Pons (tissue), 1 donor: ENCODE results near the gene ARL4A.

ENCODE experiments used
- DNase-seq: peaks from one replicate; pipeline ENCODE4 v3.0.0-alpha.2; 2016; ENCODE audit warnings: low spot score

ARL4A gene

GRCh38 chr7:12703881-12704280 lies 16.4 kb downstream of the ARL4A start:
- no peak for DNase-seq

DNA sequence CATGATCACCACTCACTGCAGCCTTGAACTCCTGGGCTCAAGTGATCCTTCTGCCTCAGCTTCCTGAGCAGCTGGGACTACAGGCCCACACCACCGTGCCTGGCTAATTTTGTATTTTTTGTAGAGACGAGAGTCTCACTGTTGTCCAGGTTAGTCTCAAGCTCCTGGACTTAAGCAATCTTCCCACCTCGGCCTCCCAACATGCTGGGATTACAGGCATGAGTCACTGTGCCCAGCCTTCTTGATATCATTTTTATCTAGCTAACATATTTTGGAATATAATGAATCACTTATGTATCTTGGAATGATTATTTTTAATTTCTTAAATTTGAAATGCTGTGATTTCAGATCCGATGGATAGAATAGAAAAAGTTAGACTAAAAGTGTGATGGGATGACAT lies 18.4 kb downstream of the ARL4A start:
- DNase-seq = no peak

- no peak for DNase-seq
Measured at GRCh38 chr7:12706900-12707536, 19.6 kb downstream of the ARL4A start.

- DNase-seq = no peak
Measured at GRCh38 chr7:12708314-12708713, 20.9 kb downstream of the ARL4A start.

GRCh38 chr7:12709726-12710502 lies 22.5 kb downstream of the ARL4A start:
- no peak for DNase-seq

- no peak for DNase-seq
Measured at GRCh38 chr7:12711124-12711523, 23.7 kb downstream of the ARL4A start.

- no peak for DNase-seq
Measured at GRCh38 chr7:12712236-12712635, 24.8 kb downstream of the ARL4A start.

DNA sequence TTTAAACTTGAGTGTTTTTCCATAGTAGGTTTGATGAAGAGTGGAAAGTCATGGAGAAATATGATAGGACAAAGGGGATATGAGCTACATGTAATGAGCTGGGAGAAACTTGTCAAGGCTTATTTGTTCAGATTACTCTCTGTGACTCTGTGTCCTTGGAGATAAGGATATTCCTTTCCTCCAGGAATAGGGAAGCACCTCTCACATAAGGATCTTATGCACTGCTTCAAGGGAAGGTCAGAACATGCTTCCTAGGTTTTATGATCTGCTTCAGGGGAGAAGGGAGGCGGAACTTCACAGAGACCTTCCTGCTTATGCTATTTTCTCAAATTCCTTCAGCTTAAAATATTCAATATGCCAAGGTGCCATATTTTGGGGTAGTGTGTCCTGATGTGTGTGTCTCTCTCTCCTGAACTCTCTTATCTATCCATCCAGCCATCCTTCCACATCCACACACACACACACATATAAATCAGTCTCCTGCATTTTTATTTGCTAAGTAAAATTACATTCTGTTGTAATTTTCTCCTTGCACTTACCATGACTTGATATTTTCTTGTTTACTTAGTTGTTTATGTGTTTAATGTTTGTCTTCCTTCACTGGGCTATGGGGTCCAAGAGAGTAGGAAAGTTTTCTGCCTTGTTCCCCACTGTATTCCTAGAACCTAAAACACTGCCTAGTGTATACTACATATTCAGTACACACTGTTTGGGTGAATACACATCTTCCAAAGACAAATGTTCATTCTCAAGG lies 26.4 kb downstream of the ARL4A start:
- DNase-seq = no peak

- no peak for DNase-seq
Measured at GRCh38 chr7:12714379-12714737, 26.9 kb downstream of the ARL4A start.

- DNase-seq = peak; percentile 66
Measured at GRCh38 chr7:12715372-12716133, 28.1 kb downstream of the ARL4A start.

- DNase-seq = no peak
Measured at GRCh38 chr7:12716134-12716681, 28.8 kb downstream of the ARL4A start.

DNA sequence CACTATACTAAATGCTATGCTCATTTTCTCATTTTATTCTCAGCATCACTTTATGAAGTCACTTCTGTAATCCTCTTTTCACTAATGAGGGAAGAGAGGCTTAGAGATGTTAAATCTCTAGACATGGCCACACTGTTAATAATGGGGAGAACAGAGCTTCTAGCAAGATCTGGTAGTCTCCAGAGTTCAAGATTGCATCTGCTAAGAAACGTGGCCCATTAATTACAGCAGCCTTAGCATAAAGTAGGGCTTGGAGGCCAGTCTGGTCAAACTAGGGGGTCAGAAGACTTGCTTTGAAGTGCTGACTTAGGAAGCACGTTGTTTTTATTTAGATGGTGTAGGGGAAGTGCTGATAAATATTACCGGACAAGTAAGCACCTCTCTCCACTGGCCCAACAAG lies 29.3 kb downstream of the ARL4A start:
- no peak for DNase-seq

DNA sequence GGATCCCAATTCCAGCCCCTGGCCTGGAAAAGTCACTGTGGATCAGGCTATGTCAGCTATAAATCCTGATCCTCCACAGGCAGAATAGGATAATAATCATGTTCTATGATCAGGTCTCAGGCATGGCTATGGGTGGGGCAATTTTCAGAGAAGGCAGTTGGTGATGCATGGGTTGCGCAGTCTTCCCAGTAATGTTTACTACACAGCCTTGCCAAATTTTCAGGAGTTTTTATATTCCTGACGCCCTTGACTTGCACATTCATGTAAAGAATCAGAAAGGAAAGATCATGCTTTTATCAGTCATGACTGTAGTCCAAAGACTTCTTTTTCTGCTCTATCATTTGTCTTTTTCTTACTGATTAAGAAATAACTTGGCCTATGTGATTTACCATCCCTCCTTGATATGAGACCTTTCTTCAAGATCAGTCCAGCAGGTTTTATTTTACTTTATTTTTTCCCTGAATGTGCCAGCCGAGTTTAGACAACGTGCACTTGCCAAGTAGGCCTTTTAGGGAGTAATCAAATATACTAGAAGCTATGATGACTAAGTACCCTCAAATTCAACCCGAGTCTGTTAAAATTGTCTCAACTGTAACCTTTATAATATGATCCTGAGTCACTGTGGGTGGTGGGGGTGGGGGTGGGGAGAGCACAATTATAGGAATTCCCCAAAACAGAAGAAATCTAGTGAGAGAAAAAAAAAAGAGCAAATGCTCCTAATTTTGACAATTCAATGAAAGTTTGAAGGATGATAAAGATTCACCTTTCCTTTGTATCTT lies 31.9 kb downstream of the ARL4A start:
- no peak for DNase-seq

- DNase-seq = no peak
Measured at GRCh38 chr7:12719981-12720865, 32.8 kb downstream of the ARL4A start.

GRCh38 chr7:12721286-12721830 lies 33.9 kb downstream of the ARL4A start:
- no peak for DNase-seq

GRCh38 chr7:12722136-12722535 lies 34.7 kb downstream of the ARL4A start:
- DNase-seq = no peak

DNA sequence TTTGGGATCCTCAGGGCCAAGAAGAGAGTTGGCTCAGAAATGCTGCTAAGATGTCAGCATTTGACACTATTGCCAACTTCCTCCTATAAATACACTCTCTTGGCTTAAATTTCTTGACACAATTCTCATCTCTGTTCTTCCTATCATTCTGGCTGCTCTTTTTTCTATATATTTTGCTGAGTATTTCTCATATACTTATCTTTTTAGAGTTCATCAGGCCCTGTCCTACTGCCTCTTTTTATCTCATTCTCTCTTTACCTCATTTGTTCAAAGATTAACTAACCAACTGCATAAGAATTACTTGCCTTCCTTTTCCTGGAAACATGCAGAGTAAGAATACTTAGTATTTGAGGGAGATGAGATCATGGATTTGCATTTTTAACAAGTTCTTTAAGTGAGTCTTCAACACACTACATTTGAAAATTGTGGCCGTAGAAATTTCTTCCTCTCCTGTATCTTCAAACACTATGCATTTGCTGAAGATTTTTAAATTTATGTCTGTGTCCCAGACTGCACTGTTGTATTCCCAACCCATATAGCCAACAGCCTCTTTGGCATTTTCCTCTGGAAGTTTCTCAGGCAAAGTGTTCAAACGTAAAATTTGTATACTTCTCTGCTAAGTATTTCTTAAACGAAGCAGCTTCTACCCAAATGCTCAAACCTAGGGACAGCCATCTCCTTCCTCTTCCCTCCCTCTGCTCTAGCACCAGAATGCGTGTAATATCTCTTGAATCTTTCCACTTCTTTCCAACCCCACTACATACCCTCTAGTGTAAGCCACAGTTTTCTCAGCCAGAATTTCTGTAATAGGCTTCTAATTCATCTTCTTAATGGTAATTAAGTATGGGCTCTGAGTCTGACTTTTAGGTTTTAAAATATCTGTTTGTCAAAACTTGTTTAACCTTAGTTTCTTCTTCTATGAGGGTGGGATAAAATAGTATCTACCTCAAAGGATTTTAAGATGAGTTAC lies 35.5 kb downstream of the ARL4A start:
- no peak for DNase-seq

DNA sequence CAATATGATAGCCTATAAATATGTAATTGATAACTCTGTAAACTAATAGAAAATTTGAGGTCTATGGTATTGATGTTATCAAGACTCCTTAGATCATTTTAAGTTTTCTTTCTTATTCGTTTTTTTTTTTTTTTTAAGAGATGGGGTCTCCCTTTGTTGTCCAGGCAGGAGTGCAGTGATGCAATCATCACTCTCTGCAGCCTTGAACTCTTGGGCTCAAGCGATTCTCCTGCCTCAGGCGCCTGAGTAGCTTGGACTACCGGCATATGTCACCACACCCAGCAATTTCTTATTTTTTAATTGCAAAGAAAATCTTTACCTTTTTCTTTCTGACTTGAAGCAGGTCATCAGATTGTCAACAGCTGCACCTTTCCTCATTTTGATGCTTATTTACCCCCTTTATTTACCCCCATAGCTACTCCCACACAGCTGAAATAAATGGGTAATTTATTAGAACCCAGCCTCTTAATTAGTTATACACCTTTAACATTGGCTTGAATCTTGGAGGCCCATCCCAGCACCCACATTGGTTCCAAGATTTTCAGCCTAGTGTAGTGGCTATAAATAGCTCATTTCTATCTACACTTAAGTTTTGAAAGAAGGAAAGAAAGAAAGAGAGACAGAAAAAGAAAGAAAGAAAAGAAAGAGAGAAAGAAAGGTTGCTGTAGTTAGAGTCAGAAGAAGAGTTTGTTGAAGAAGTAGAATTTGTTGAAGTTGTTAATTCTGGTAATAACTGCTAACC lies 38.3 kb downstream of the ARL4A start:
- DNase-seq = no peak
